HEK293 (cell line): ENCODE data around the gene NR2F1-AS1.

Source experiments
- CTCF ChIA-PET: fragments of 350-600 bp; formaldehyde crosslinking; extraction: SDS; loops from one replicate; lab custom pipeline; 2021; ENCODE audit warnings: antibody characterized with exemption; lab: Yijun Ruan, JAX
- POLR2A ChIA-PET: fragments of 300-600 bp; formaldehyde crosslinking; extraction: SDS; loops from one replicate; lab custom pipeline; 2020; ENCODE audit warnings: antibody characterized with exemption, inconsistent platforms; lab: Yijun Ruan, JAX
- H3K27ac ChIP-seq: fragments of 200-500 bp; sonication (Bioruptor generic); 2 replicates; pipeline ENCODE4 v1.5.1; 2014; ENCODE audit warnings: low read depth, low read length, control low read depth, inconsistent platforms; ENCODE audit errors: extremely low read depth
- H3K36me3 ChIP-seq, 2 experiments: fragments of 200-500 bp in 1 of 2; sonication (Bioruptor generic) in 1 of 2; 1 replicate in 1 of 2; 2 replicates in 1 of 2; pipeline ENCODE4 v1.5.1; 2014 to 2017; ENCODE audit warnings: inconsistent platforms in 2 of 2, low read length in 2 of 2; ENCODE audit not compliant: control insufficient read depth in 2 of 2, insufficient read depth in 1 of 2
- H3K4me1 ChIP-seq: fragments of 200-500 bp; sonication (Bioruptor generic); 2 replicates; pipeline ENCODE4 v1.5.1; 2014; ENCODE audit warnings: mild to moderate bottlenecking, low read length, inconsistent platforms; ENCODE audit not compliant: control insufficient read depth, insufficient read depth
- H3K4me3 ChIP-seq: 2 replicates; pipeline ENCODE4 v1.5.1; 2011; ENCODE audit warnings: low read depth, mild to moderate bottlenecking, control low read depth, low read length, moderate library complexity
- H3K9me3 ChIP-seq: fragments of 200-500 bp; sonication (Bioruptor generic); 2 replicates; pipeline ENCODE4 v1.5.1; 2014; ENCODE audit warnings: low read depth, low read length, inconsistent platforms; ENCODE audit not compliant: control insufficient read depth, insufficient read depth
- MYNN ChIP-seq: fragments of 450-650 bp; formaldehyde crosslinking; IDR thresholded peaks from 2 replicates; pipeline ENCODE4 v1.5.1; 2016; ENCODE audit warnings: missing biosample characterization, missing genetic modification characterization, borderline replicate concordance
- OSR2 ChIP-seq: fragments of 450-650 bp; formaldehyde crosslinking; IDR thresholded peaks from 2 replicates; pipeline ENCODE4 v1.5.1; 2016; ENCODE audit warnings: missing biosample characterization, missing genetic modification characterization
- ZFP37 ChIP-seq: fragments of 450-650 bp; formaldehyde crosslinking; IDR thresholded peaks from 2 replicates; pipeline ENCODE4 v1.5.1; 2016; ENCODE audit warnings: missing biosample characterization, missing genetic modification characterization
- ZNF133 ChIP-seq: fragments of 450-650 bp; formaldehyde crosslinking; IDR thresholded peaks from 2 replicates; pipeline ENCODE4 v1.5.1; 2016; ENCODE audit warnings: missing biosample characterization, missing genetic modification characterization
- ZNF146 ChIP-seq: fragments of 450-650 bp; formaldehyde crosslinking; IDR thresholded peaks from 2 replicates; pipeline ENCODE4 v1.5.1; 2016; ENCODE audit warnings: missing biosample characterization, missing genetic modification characterization
- ZNF202 ChIP-seq: fragments of 450-650 bp; formaldehyde crosslinking; IDR thresholded peaks from 2 replicates; pipeline ENCODE4 v1.5.1; 2016; ENCODE audit warnings: missing biosample characterization, missing genetic modification characterization, borderline replicate concordance
- ZNF223 ChIP-seq: fragments of 450-650 bp; formaldehyde crosslinking; IDR thresholded peaks from 2 replicates; pipeline ENCODE4 v1.5.1; 2016; ENCODE audit warnings: missing biosample characterization, missing genetic modification characterization
- ZNF324 ChIP-seq: fragments of 450-650 bp; formaldehyde crosslinking; IDR thresholded peaks from 2 replicates; pipeline ENCODE4 v1.5.1; 2016; ENCODE audit warnings: missing biosample characterization, missing genetic modification characterization
- ZNF433 ChIP-seq: fragments of 450-650 bp; formaldehyde crosslinking; IDR thresholded peaks from 2 replicates; pipeline ENCODE4 v1.5.1; 2016; ENCODE audit warnings: missing biosample characterization, missing genetic modification characterization, low read depth
- ZNF473 ChIP-seq: fragments of 450-650 bp; formaldehyde crosslinking; IDR thresholded peaks from 2 replicates; pipeline ENCODE4 v1.5.1; 2017; ENCODE audit warnings: missing biosample characterization, missing genetic modification characterization
- ZNF510 ChIP-seq: fragments of 450-650 bp; formaldehyde crosslinking; IDR thresholded peaks from 2 replicates; pipeline ENCODE4 v1.5.1; 2018; ENCODE audit warnings: mild to moderate bottlenecking, missing genetic modification characterization, missing biosample characterization; ENCODE audit not compliant: insufficient replicate concordance
- ZNF521 ChIP-seq: fragments of 450-650 bp; formaldehyde crosslinking; IDR thresholded peaks from 2 replicates; pipeline ENCODE4 v1.5.1; 2017; ENCODE audit warnings: missing biosample characterization, mild to moderate bottlenecking, missing genetic modification characterization
- ZNF529 ChIP-seq: fragments of 450-650 bp; formaldehyde crosslinking; IDR thresholded peaks from 2 replicates; pipeline ENCODE4 v1.5.1; 2017; ENCODE audit warnings: missing genetic modification characterization, missing biosample characterization; ENCODE audit not compliant: insufficient replicate concordance
- ZNF560 ChIP-seq: fragments of 450-650 bp; formaldehyde crosslinking; IDR thresholded peaks from 2 replicates; pipeline ENCODE4 v1.5.1; 2017; ENCODE audit warnings: missing biosample characterization, missing genetic modification characterization, borderline replicate concordance
- ZNF677 ChIP-seq: fragments of 450-650 bp; IDR thresholded peaks from 2 replicates; pipeline ENCODE4 v1.5.0; 2018; ENCODE audit warnings: missing biosample characterization, mild to moderate bottlenecking, missing genetic modification characterization, moderate library complexity
- ZNF830 ChIP-seq: fragments of 450-650 bp; IDR thresholded peaks from 2 replicates; pipeline ENCODE4 v1.5.0; 2018; ENCODE audit warnings: missing biosample characterization, missing genetic modification characterization, low read depth, mild to moderate bottlenecking, moderate library complexity
- ZNF843 ChIP-seq: fragments of 450-650 bp; formaldehyde crosslinking; IDR thresholded peaks from 2 replicates; pipeline ENCODE4 v1.5.1; 2016; ENCODE audit warnings: missing biosample characterization, missing genetic modification characterization
- TF ChIP-seq, protein P1 (sequence below): fragments of 450-650 bp; formaldehyde crosslinking; IDR thresholded peaks from 2 replicates; pipeline ENCODE4 v1.5.1; 2016; ENCODE audit warnings: missing biosample characterization, missing genetic modification characterization, borderline replicate concordance
- TF ChIP-seq, protein P2 (sequence below): fragments of 450-650 bp; formaldehyde crosslinking; conservative IDR thresholded peaks from 2 replicates; pipeline ENCODE4 v1.5.1; 2016; ENCODE audit warnings: low read depth, missing biosample characterization, missing genetic modification characterization
- TF ChIP-seq, protein P3 (sequence below): fragments of 450-650 bp; formaldehyde crosslinking; optimal IDR thresholded peaks from 2 replicates; pipeline ENCODE3; 2016; ENCODE audit warnings: missing biosample characterization, mild to moderate bottlenecking, missing genetic modification characterization
- TF ChIP-seq, protein P4 (sequence below): fragments of 450-650 bp; formaldehyde crosslinking; IDR thresholded peaks from 2 replicates; pipeline ENCODE4 v1.5.1; 2016; ENCODE audit warnings: missing biosample characterization, missing genetic modification characterization

The NR2F1-AS1 gene

DNA sequence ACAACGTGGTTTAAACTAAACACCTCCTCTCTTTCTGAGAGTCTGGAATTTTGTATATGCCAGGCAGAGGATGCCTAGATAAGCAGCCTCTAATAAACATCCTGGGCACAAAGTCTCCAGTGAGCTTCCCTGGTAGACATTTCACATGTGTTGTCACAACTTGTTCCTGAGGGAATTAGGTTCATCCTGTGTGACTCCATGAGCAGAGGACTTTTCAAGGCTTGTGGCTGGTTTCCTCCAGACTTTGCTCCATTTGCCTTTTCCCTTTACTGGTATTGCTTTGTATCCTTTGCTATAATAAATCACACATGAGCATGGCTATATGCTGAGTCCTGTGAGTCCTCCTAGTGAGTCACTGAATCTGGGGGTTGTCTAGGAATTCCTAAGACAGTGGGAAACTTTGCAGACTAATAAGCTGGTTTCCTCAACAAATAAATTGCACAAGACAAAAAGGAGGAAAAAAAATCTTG is 77.4 kb downstream of the NR2F1-AS1 start:
- CTCF ChIA-PET = interaction anchor here (0.6 kb wide), 1 partner anchor 1411 kb away, joined by 3 read pairs; no protein-coding TSS in a partner anchor
- no peak overlapping the region for H3K27ac ChIP-seq
- POLR2A ChIA-PET = no interaction called here

DNA sequence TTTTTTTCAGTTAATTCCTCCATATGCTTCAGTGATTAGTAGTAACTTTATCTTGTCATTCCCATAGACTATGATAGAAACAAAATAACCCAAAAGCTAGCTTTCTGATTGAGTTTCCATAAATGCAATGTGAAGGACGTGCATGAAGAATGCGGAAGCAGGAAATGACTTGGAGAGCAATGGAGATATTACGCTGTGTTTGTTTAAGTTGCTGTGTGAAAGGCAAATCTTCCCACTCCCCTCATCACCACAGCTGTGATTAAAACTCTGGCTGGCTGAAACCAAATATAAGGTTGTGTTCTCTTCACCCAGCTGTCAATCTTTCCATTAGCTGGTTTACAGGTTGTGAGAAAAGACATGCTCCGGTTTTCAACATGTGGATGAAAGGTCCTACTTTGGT is 83.9 kb downstream of the NR2F1-AS1 start:
- TF ChIP-seq, protein P1, sequence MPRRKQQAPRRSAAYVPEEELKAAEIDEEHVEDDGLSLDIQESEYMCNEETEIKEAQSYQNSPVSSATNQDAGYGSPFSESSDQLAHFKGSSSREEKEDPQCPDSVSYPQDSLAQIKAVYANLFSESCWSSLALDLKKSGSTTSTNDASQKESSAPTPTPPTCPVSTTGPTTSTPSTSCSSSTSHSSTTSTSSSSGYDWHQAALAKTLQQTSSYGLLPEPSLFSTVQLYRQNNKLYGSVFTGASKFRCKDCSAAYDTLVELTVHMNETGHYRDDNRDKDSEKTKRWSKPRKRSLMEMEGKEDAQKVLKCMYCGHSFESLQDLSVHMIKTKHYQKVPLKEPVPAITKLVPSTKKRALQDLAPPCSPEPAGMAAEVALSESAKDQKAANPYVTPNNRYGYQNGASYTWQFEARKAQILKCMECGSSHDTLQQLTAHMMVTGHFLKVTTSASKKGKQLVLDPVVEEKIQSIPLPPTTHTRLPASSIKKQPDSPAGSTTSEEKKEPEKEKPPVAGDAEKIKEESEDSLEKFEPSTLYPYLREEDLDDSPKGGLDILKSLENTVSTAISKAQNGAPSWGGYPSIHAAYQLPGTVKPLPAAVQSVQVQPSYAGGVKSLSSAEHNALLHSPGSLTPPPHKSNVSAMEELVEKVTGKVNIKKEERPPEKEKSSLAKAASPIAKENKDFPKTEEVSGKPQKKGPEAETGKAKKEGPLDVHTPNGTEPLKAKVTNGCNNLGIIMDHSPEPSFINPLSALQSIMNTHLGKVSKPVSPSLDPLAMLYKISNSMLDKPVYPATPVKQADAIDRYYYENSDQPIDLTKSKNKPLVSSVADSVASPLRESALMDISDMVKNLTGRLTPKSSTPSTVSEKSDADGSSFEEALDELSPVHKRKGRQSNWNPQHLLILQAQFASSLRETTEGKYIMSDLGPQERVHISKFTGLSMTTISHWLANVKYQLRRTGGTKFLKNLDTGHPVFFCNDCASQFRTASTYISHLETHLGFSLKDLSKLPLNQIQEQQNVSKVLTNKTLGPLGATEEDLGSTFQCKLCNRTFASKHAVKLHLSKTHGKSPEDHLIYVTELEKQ (tag by site-specific recombination) = no peak
- TF ChIP-seq ZNF433 (no peak), ZNF223 (tag by site-specific recombination) (no peak), ZNF510 (no peak), ZNF677 (no peak), ZNF473 (tag by site-specific recombination) (no peak), ZNF529 (tag by site-specific recombination) (no peak), ZFP37 (tag by site-specific recombination) (no peak), ZNF521 (tag by site-specific recombination) (no peak), ZNF324 (tag by site-specific recombination) (no peak), MYNN (tag by site-specific recombination) (no peak), ZNF843 (tag by site-specific recombination) (no peak)
- TF ChIP-seq, protein P2, sequence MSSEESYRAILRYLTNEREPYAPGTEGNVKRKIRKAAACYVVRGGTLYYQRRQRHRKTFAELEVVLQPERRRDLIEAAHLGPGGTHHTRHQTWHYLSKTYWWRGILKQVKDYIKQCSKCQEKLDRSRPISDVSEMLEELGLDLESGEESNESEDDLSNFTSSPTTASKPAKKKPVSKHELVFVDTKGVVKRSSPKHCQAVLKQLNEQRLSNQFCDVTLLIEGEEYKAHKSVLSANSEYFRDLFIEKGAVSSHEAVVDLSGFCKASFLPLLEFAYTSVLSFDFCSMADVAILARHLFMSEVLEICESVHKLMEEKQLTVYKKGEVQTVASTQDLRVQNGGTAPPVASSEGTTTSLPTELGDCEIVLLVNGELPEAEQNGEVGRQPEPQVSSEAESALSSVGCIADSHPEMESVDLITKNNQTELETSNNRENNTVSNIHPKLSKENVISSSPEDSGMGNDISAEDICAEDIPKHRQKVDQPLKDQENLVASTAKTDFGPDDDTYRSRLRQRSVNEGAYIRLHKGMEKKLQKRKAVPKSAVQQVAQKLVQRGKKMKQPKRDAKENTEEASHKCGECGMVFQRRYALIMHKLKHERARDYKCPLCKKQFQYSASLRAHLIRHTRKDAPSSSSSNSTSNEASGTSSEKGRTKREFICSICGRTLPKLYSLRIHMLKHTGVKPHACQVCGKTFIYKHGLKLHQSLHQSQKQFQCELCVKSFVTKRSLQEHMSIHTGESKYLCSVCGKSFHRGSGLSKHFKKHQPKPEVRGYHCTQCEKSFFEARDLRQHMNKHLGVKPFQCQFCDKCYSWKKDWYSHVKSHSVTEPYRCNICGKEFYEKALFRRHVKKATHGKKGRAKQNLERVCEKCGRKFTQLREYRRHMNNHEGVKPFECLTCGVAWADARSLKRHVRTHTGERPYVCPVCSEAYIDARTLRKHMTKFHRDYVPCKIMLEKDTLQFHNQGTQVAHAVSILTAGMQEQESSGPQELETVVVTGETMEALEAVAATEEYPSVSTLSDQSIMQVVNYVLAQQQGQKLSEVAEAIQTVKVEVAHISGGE = no peak
- ChIA-PET POLR2A (no interaction called here), CTCF (no interaction called here)
- Histone ChIP-seq H3K4me3 (no peak overlapping the region), H3K9me3 (no peaks in the 10 kb centered on the region), H3K4me1 (no peaks in the 10 kb centered on the region), H3K36me3 (no peaks in the 10 kb centered on the region), H3K27ac (no peak overlapping the region)

More for the DNA sequence above, 77.4 kb downstream of the NR2F1-AS1 start:
- TF ChIP-seq ZNF843 (tag by site-specific recombination) = no peak
- Histone ChIP-seq H3K36me3 (no peaks in the 10 kb centered on the region), H3K9me3 (no peaks in the 10 kb centered on the region), H3K4me1 (no peaks in the 10 kb centered on the region), H3K4me3 (no peak overlapping the region)

DNA sequence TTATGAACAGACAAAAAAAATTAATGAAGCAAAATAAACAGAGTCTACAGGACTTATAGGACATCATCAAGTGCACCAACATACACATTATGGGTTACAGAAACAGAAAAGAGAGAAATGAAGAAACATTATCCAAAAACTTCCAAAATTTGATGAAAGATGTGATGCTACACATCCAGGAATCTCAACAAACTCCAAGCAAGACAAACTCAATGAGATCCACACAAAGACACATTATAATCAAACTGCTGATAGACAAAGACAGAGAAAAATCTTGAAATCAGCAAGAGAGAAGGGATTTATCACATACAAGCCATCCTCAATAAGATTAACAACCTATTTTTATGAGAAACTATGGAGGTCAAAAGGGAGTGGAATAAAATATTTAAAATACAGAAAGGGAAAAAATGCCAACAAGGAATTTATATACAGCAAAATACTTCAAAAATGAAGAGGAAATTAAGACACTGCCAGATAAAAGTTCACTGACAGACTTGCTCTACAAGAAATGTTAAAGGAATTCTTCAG is 101.0 kb downstream of the NR2F1-AS1 start:
- ChIA-PET POLR2A (no interaction called here), CTCF (no interaction called here)
- H3K9me3 ChIP-seq = no peaks in the 10 kb centered on the region; the same call in 1 of the 2 replicates
- TF ChIP-seq, protein P3, sequence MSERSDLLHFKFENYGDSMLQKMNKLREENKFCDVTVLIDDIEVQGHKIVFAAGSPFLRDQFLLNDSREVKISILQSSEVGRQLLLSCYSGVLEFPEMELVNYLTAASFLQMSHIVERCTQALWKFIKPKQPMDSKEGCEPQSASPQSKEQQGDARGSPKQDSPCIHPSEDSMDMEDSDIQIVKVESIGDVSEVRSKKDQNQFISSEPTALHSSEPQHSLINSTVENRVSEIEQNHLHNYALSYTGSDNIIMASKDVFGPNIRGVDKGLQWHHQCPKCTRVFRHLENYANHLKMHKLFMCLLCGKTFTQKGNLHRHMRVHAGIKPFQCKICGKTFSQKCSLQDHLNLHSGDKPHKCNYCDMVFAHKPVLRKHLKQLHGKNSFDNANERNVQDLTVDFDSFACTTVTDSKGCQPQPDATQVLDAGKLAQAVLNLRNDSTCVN (tag by site-specific recombination) = no peak
- TF ChIP-seq OSR2 (tag by site-specific recombination) (no peak), ZNF202 (no peak), ZNF830 (tag by site-specific recombination) (no peak), ZNF146 (tag by site-specific recombination) (no peak), ZNF133 (tag by site-specific recombination) (no peak), ZNF560 (tag by site-specific recombination) (no peak), ZNF677 (no peak)
- TF ChIP-seq, protein P4, sequence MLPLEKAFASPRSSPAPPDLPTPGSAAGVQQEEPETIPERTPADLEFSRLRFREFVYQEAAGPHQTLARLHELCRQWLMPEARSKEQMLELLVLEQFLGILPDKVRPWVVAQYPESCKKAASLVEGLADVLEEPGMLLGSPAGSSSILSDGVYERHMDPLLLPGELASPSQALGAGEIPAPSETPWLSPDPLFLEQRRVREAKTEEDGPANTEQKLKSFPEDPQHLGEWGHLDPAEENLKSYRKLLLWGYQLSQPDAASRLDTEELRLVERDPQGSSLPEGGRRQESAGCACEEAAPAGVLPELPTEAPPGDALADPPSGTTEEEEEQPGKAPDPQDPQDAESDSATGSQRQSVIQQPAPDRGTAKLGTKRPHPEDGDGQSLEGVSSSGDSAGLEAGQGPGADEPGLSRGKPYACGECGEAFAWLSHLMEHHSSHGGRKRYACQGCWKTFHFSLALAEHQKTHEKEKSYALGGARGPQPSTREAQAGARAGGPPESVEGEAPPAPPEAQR (tag by site-specific recombination) = no peak

More for the DNA sequence above, 101.0 kb downstream of the NR2F1-AS1 start:
- Histone ChIP-seq H3K4me3 (no peak overlapping the region), H3K27ac (no peak overlapping the region), H3K36me3 (no peaks in the 10 kb centered on the region), H3K4me1 (no peaks in the 10 kb centered on the region)
